HCT116 (cell line): ENCODE measurements around the gene COL7A1.

Source experiments
- POLR2A ChIP-seq: IDR thresholded peaks from 2 replicates; pipeline ENCODE4 v1.7.0; 2011; ENCODE audit warnings: borderline replicate concordance; ENCODE audit not compliant: insufficient read depth, insufficient read length; ENCODE audit errors: extremely low read depth
- RAD21 ChIP-seq: IDR thresholded peaks from 2 replicates; pipeline ENCODE4 v1.6.1; 2012; ENCODE audit warnings: low read depth, mild to moderate bottlenecking
- REST ChIP-seq: IDR thresholded peaks from 2 replicates; pipeline ENCODE4 v1.6.1; 2012; ENCODE audit warnings: low read depth
- SP1 ChIP-seq: IDR thresholded peaks from 2 replicates; pipeline ENCODE4 v1.6.1; 2012; ENCODE audit warnings: low read depth
- TCF7L2 ChIP-seq: IDR thresholded peaks from 2 replicates; pipeline ENCODE4 v1.7.0; 2011; ENCODE audit warnings: borderline replicate concordance, inconsistent platforms; ENCODE audit not compliant: insufficient read depth, insufficient read length; ENCODE audit errors: extremely low read depth
- TF ChIP-seq, protein P1 (sequence below), 3 experiments: fragments of 200-600 bp in 1 of 3; sonication (generic) in 1 of 3; IDR thresholded peaks in 2 of 3; conservative IDR thresholded peaks in 1 of 3; 2 replicates each; pipeline ENCODE4 v1.5.1; 2012 to 2017; ENCODE audit warnings: low read depth in 2 of 3, low read length in 2 of 3, antibody characterized with exemption in 1 of 3, borderline replicate concordance in 1 of 3, control low read depth in 1 of 3, mild to moderate bottlenecking in 1 of 3, mixed read lengths in 1 of 3, mixed run types in 1 of 3, moderate library complexity in 1 of 3; ENCODE audit not compliant: insufficient read depth in 1 of 3

DNA sequence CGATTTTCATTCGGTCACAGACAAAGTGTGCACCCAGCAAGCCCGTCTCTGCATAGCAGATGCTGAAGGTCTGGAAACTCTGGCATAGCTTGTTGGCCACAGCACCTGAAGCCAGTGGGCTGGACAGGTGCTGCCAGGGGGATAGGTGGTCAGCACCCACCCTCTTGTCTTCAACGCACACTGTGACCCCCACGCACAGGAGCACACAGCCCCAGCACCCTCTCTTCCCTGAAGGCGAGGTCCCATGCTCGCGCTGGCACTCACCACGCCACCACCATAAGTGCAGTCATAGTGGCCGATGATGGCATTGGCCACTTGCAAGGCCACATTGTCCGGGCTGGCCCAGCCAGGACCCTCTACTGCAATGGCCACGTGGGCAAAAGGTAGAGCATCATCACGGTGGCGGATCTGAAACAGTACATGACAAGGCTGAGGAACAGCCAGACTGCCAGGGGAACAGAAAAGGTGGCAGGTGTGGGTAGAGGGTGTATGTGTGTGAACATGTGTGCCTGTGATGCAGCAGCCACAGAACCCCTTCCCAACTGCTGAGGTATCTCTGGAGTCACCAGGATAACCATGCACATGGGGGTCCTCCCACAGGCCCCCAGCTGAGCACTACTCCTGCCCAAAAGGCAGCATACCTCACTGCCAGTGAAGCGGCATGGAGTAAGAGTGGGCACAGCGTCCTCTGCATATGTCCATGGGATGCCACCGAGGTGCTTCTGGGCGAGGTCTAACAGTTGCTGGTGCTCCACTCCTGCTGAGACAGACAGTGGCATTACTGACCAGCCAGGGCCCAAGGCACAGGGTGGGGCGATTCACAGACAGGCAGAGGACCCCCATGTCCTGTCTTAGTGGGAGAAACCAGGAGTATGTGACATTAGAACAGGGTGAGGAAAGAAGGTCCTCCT, 5.8 kb upstream of the COL7A1 start:
- TF ChIP-seq, protein P1, sequence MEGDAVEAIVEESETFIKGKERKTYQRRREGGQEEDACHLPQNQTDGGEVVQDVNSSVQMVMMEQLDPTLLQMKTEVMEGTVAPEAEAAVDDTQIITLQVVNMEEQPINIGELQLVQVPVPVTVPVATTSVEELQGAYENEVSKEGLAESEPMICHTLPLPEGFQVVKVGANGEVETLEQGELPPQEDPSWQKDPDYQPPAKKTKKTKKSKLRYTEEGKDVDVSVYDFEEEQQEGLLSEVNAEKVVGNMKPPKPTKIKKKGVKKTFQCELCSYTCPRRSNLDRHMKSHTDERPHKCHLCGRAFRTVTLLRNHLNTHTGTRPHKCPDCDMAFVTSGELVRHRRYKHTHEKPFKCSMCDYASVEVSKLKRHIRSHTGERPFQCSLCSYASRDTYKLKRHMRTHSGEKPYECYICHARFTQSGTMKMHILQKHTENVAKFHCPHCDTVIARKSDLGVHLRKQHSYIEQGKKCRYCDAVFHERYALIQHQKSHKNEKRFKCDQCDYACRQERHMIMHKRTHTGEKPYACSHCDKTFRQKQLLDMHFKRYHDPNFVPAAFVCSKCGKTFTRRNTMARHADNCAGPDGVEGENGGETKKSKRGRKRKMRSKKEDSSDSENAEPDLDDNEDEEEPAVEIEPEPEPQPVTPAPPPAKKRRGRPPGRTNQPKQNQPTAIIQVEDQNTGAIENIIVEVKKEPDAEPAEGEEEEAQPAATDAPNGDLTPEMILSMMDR (IDR thresholded peaks at IDR 0.05 in 2 of 3, conservative IDR thresholded peaks at IDR 0.05 in 1 of 3; ENCODE audit: borderline replicate concordance in 1 of 3, insufficient read depth in 1 of 3, low read depth in 2 of 3, low read length in 2 of 3) = no peak
- TF ChIP-seq RAD21 = no peak
- TF ChIP-seq SP1 = no peak
- TF ChIP-seq POLR2A = no peak
- TF ChIP-seq REST = no peak
- TF ChIP-seq TCF7L2 = no peak
